Upper lobe of left lung (tissue), 6 donors: ENCODE data around the gene SERPINE1. TPM values are rescaled to one million over a fixed set of nuclear protein-coding genes. Genes with fewer than 3 reads are reported as not detected.
A peak's percentile ranks its signal among the peaks of the same experiment; 100 is the strongest.
"Not testable (repeated sequence)": the region's sequence is repeated elsewhere in the genome, so short reads cannot be mapped to it uniquely, and the experiment has no call there.

ENCODE experiments used
- ATAC-seq, 2 donors: fragments of 200-7000 bp; cut with Tn5 transposase; one replicate each; pipeline ENCODE4 v1.9.1; 2022; ENCODE audit warnings: mild to moderate bottlenecking in 2 of 2, moderate library complexity in 2 of 2; ENCODE audit not compliant: low FRiP score in 2 of 2
- DNase-seq, 2 donors: peaks; one replicate each; pipeline ENCODE4 v3.0.0-alpha.2; 2019 to 2020
- H3K27ac ChIP-seq, 4 donors: fragments of 200-600 bp; sonication (generic); one replicate each; pipeline ENCODE4 v1.5.1; 2016 to 2019
- H3K27me3 ChIP-seq, 4 donors: fragments of 200-600 bp; sonication (generic); one replicate each; pipeline ENCODE4 v1.5.1; 2017 to 2019
- H3K36me3 ChIP-seq, 4 donors: fragments of 200-600 bp; sonication (generic); one replicate each; pipeline ENCODE4 v1.5.1; 2016 to 2019
- H3K4me1 ChIP-seq, 4 donors: fragments of 200-600 bp; sonication (generic); one replicate each; pipeline ENCODE4 v1.5.1; 2018 to 2019
- H3K4me3 ChIP-seq, 4 donors: fragments of 200-600 bp; sonication (generic); one replicate each; pipeline ENCODE4 v1.5.1; 2017 to 2019; ENCODE audit warnings: mild to moderate bottlenecking in 2 of 4, moderate library complexity in 1 of 4
- H3K9me3 ChIP-seq, 4 donors: fragments of 200-600 bp; sonication (generic); one replicate each; pipeline ENCODE4 v1.5.1; 2018 to 2019
- CTCF ChIP-seq, 6 experiments: fragments of 450-650 bp in 4 of 6; fragments of 200-600 bp in 2 of 6; sonication (generic) in 2 of 6; IDR thresholded peaks; one replicate each; pipeline ENCODE4 v1.5.1; 2016 to 2019; ENCODE audit warnings: antibody characterized with exemption in 6 of 6
- EP300 ChIP-seq, 4 donors: sonication (generic); formaldehyde crosslinking; IDR thresholded peaks; one replicate each; pipeline ENCODE4 v1.5.1; 2017; ENCODE audit warnings: antibody characterized with exemption in 4 of 4, control low read depth in 2 of 4
- POLR2A ChIP-seq, 4 donors: fragments of 450-650 bp; IDR thresholded peaks; one replicate each; pipeline ENCODE4 v1.5.1; 2016 to 2017; ENCODE audit warnings: antibody characterized with exemption in 4 of 4, mild to moderate bottlenecking in 2 of 4
- POLR2AphosphoS5 ChIP-seq, 2 donors: sonication (generic); formaldehyde crosslinking; IDR thresholded peaks; one replicate each; pipeline ENCODE4 v1.5.1; 2017; ENCODE audit warnings: antibody characterized with exemption in 2 of 2
- WGBS, 2 donors: methylation state at CpG; one replicate each; pipeline ENCODE4 v1.1.5; 2017 to 2018; 5-methylcytosine and 5-hydroxymethylcytosine counted together
- total RNA-seq, 6 donors: library from RNA; depleted of rRNA in 4 of 6; stranded (reverse); fragments of >200 nt in 4 of 6; gene quantifications; one replicate each; pipeline versions ENCODE4 v1.1.0 to v1.2.1, GENCODE V29; 2016 to 2021
- donor health status: DM: no; HTN: no; CAD: no; lungs with moderate emphysema.
- donor health status: DM: no; HTN: yes; CAD: no; lungs with severe emphysema.

SERPINE1 gene
- total RNA-seq, 6 donors from 2014 or later = 8.4 to 125 (median 24.0) TPM

DNA sequence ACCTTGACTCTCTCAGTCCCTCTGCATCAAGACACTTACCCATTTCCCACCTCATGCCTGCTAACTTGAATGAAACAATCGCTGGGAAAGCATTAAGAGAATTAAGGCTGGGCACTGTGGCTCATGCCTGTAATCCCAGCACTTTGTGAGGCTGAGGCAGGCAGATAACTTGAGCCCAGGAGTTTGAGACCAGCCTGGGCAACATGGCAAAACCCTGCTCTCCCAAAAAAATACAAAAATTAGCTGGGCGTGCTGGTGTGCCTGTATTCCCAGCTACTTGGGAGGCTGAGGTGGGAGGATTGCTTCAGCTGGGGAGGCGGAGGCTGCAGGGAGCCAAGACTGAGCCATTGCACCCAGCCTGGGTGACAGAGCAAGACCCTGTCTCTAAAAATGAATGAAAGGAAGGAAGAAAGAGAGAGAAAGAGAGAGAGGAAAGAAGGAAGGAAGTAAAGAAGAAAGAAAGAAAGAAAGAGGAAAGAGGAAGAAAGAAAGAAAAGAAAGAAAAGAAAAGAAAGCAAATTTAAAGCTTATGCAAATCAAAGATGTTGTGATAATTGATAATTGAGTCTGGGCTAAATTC is 646 bp downstream of the SERPINE1 start:
- WGBS, 2 donors = 70 to 76% methylated on average over 3 of the region's 3 CpGs
- no peak for ATAC-seq
- Histone ChIP-seq H3K36me3 (peaks cover 5 to 24% (median 6%) of the 10 kb centered on the region in 4 donors), H3K27ac (peak overlapping the region; percentile 49 to 86 (median 73)), H3K27me3 (no peaks in the 10 kb centered on the region), H3K9me3 (no peaks in the 10 kb centered on the region), H3K4me3 (peak overlapping the region; percentile 15 to 52 (median 35)), H3K4me1 (peaks cover 36 to 66% (median 45%) of the 10 kb centered on the region in 4 donors)
- TF ChIP-seq POLR2A (IDR thresholded peaks at IDR 0.05) (no peak), POLR2AphosphoS5 (IDR thresholded peaks at IDR 0.05) (no peak), EP300 (IDR thresholded peaks at IDR 0.05) (no peak), CTCF (IDR thresholded peaks at IDR 0.05) (no peak)
- DNase-seq = no peak

GRCh38 chr7:101128040-101128834 is 1.3 kb downstream of the SERPINE1 start:
- ATAC-seq (no peak), DNase-seq (no peak)
- no peaks in the 10 kb centered on the region for H3K27me3 ChIP-seq
- no peaks in the 10 kb centered on the region for H3K9me3 ChIP-seq
- WGBS, 2 donors = 78% methylated on average over 10 to 14 of the region's 14 CpGs
- peak overlapping the region in 3 of 4 donors; percentile 31 to 52 (median 39) for H3K4me3 ChIP-seq
- H3K27ac ChIP-seq = peak overlapping the region; percentile 49 to 86 (median 73)
- H3K4me1 ChIP-seq = peaks cover 32 to 60% (median 38%) of the 10 kb centered on the region in 4 donors
- TF ChIP-seq CTCF (IDR thresholded peaks at IDR 0.05) = no peak
- peak in 1 of 2 donors; percentile 58 for TF ChIP-seq POLR2AphosphoS5 (IDR thresholded peaks at IDR 0.05)
- peaks cover 5 to 30% (median 7%) of the 10 kb centered on the region in 4 donors for H3K36me3 ChIP-seq

DNA sequence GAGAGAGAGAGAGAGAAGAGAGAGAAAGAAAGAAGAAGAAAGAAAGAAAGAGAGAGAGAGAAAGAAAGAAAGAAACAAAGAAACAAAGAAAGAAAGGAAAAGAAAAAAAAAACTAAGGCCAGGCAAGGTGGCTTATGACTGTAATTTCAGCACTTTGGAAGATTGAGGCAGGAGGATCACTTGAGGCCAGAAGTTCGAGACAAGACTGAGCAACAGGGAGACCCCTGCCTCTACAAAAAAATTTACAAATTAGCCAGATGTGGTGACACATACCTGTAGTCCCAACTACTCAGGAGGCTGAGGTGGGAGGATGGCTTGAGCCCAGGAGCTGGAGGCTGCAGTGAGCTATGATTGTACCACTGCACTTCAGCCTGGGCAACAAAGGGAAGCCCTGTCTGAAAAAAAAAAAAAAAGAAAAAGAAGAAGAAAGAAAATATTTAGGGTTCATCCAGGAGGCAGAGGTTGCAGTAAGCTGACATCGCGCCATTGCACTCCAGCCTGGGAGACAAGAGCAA is 2.8 kb downstream of the SERPINE1 start:
- Histone ChIP-seq H3K4me3 (peak overlapping the region in 1 of 4 donors; percentile 52), H3K36me3 (peaks cover 5 to 44% (median 13%) of the 10 kb centered on the region in 4 donors), H3K9me3 (no peaks in the 10 kb centered on the region), H3K27me3 (no peaks in the 10 kb centered on the region), H3K27ac (no peak overlapping the region), H3K4me1 (peaks cover 20 to 46% (median 25%) of the 10 kb centered on the region in 4 donors)
- ATAC-seq (no peak), DNase-seq (no peak)
- 67 to 88% methylated on average over 3 of the region's 3 CpGs for WGBS, 2 donors
- TF ChIP-seq EP300 (IDR thresholded peaks at IDR 0.05) (no peak), POLR2AphosphoS5 (IDR thresholded peaks at IDR 0.05) (no peak), POLR2A (IDR thresholded peaks at IDR 0.05) (no peak), CTCF (IDR thresholded peaks at IDR 0.05) (no peak)

DNA sequence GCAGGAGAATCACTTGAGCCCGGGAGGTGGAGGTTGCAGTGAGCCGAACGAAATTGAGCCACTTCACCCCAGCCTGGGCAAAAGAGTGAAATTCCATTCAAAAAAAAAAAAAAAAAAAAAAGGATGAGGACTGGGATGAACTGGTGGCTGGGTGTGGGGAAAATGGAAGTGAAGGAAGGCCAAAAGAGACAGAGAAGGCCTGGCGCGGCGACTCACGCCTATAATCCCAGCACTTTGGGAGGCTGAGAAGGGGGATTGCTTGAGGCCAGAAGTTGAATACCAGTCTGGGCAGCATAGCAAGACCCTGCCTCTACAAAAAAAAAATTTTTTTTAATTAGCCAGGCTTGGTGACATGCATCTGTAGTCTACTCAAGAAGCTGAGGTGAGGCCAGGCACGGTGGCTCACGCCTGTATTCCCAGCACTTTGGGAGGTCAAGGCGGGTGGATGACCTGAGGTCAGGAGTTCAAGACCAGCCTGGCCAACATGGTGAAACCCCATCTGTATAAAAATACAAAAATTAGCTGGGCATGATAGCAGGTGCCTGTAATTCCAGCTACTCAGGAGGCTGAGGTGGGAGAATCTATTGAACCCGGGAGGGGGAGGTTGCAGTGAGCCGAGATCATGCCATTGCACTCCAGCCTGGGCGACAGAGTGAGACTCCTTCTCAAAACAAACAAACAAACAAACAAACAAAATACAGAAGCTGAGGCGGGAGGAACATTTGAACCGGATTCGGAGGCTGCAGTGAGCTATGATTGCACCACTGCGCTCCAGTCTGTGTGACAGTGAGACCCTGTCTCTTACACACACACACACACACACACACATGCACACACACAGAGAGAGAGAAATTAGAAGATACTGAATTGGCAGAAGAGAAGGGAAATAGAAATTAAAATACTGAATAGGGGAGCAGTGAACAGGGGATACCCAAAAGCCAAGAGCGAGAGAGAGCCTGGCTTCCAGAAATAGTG is 6.0 kb downstream of the SERPINE1 start:
- WGBS, 2 donors = 84 to 89% methylated on average over 18 of the region's 18 CpGs
- not testable (repeated sequence) for H3K27me3 ChIP-seq, H3K9me3 ChIP-seq, DNase-seq, ATAC-seq, H3K4me3 ChIP-seq
- Histone ChIP-seq H3K36me3 (peaks cover 5 to 65% (median 28%) of the 10 kb centered on the region in 4 donors), H3K27ac (peak overlapping the region in 1 of 4 donors; percentile 11), H3K4me1 (peaks cover 5 to 18% (median 15%) of the 10 kb centered on the region in 4 donors)
- TF ChIP-seq POLR2AphosphoS5 (IDR thresholded peaks at IDR 0.05) = peak in 1 of 2 donors; percentile 27
